GM12875 (cell line): ENCODE measurements around the gene HMGN4.
"Not testable (repeated sequence)": the region's sequence is repeated elsewhere in the genome, so short reads cannot be mapped to it uniquely, and the experiment has no call there.

Experiments used
- H3K4me3 ChIP-seq: one replicate; pipeline ENCODE4 v1.5.1; 2011; ENCODE audit warnings: low read depth, low read length, control low read depth
- TF ChIP-seq, protein P1 (sequence below): IDR thresholded peaks from 2 replicates; pipeline ENCODE4 v1.5.1; 2011; ENCODE audit warnings: low read depth, mild to moderate bottlenecking, control low read depth, inconsistent platforms, low read length, moderate library complexity, borderline replicate concordance; ENCODE audit not compliant: insufficient read depth

HMGN4 gene

DNA sequence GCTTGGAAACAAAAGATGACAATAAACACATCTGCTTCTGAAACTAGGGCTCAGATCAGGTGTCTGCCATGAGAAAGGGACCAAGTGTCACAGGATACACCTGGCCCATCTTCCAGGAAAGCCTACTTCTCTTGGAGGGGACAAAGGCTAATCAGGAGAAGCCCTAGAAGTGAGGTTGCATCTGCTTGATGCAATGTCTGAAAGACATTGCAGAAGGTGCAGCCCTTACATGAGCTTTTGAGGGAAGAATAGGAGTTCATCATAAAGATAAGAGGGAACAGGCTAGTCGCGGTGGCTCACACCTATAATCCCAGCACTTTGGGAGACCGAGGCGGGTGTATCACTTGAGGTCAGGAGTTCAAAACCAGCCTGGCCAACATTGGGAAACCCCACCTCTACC lies 40.6 kb upstream of the HMGN4 start:
- TF ChIP-seq, protein P1, sequence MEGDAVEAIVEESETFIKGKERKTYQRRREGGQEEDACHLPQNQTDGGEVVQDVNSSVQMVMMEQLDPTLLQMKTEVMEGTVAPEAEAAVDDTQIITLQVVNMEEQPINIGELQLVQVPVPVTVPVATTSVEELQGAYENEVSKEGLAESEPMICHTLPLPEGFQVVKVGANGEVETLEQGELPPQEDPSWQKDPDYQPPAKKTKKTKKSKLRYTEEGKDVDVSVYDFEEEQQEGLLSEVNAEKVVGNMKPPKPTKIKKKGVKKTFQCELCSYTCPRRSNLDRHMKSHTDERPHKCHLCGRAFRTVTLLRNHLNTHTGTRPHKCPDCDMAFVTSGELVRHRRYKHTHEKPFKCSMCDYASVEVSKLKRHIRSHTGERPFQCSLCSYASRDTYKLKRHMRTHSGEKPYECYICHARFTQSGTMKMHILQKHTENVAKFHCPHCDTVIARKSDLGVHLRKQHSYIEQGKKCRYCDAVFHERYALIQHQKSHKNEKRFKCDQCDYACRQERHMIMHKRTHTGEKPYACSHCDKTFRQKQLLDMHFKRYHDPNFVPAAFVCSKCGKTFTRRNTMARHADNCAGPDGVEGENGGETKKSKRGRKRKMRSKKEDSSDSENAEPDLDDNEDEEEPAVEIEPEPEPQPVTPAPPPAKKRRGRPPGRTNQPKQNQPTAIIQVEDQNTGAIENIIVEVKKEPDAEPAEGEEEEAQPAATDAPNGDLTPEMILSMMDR = no peak
- no peak overlapping the region for H3K4me3 ChIP-seq

DNA sequence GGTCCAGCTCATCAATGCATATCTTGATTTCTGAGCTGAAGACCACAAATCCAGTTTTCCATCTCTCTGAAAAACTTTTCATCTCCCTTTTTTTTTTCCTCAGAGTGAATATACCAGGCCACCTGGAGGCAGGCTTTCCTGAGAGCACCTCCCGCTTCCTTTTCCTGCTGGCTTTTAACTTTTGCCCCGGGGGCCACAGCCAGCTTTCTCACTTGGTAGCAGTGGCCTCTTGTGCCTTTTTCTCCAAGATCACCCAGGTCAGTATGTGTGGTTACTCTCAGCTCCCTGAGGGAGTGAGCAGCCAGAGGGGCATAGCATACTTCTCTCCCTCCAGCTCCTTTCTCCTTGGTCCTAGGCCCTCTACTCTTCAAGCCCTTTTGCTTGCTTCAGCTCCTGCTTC lies 38.1 kb upstream of the HMGN4 start, which contains the start of gene BTN1A1:
Gene BTN1A1, plus strand, starts transcription at position 202 of the 400 bp plus-strand sequence. CDS start 984 bp downstream, outside the sequence.
- H3K4me3 ChIP-seq = no peak within 1 kb of the TSS
- TF ChIP-seq, protein P1 = no peak

DNA sequence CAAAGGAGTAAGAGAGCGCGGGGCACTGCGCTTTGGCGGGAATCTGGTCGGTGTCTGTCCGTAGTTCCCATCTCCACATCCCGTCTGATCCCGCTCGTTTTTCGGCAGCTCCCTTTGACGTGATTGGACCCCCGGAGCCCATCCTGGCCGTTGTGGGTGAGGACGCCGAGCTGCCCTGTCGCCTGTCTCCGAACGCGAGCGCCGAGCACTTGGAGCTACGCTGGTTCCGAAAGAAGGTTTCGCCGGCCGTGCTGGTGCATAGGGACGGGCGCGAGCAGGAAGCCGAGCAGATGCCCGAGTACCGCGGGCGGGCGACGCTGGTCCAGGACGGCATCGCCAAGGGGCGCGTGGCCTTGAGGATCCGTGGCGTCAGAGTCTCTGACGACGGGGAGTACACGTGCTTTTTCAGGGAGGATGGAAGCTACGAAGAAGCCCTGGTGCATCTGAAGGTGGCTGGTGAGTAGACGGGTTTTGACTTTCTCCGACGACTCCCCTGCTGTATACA lies 36.6 kb upstream of the HMGN4 start:
- peak overlapping the region; percentile 23 for H3K4me3 ChIP-seq
- TF ChIP-seq, protein P1 = no peak

DNA sequence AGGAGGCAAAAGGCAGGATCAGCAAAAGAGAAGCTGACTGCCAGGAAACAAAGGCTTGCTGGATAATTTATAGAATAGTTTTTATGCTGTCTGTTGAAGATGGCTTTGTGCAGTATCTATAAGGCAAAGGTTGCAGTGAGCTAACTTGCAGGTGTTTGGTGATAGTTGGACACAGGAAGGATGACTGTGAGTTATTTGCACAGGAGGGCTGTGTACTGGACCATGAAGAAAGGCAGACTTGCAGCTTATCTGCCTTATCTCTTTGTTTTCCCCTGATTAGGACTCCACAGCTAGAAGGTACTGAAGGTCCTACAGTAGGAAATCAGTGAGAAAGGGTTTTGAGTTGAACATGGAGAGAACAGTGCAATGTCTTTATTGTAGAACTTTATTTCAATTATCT lies 36.0 kb upstream of the HMGN4 start:
- H3K4me3 ChIP-seq = no peak overlapping the region
- TF ChIP-seq, protein P1 = no peak

DNA sequence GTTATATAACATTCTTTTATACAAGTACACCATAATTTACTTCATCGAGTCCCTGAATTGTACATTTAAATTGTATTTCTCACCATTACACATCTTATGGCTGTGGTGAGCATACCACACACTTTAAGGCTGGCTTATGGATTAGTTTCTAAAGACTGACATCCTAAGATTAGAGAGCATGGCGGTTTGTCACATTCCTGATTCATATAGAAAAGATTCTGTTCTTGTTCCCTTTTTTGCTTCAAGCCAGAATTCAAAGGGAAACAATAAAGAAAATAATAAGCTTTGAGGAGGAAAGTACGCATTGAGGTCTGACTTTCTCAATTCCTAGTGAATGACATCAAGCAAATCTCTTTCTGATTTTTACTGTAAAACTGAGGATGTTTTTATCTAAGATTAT lies 35.5 kb upstream of the HMGN4 start:
- no peak overlapping the region for H3K4me3 ChIP-seq

DNA sequence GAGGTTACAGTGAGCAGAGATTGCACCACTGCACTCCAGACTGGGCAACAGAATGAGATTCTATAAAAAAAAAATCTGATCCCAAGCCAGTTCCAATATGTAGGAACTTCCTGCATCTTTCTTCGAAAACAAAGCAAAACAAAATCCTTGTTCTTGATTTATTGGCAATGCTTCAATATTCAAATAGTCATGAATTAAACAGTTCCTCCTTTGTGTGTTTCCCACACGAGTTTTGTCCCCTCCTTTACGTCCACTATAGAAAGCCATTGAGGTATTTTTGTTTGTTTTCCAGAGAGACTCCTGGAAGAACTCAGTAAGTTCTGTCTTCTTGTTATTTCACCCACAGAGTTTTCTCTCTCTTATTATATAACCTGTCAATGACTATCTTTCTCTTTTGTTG lies 30.5 kb upstream of the HMGN4 start:
- no peak overlapping the region for H3K4me3 ChIP-seq
- TF ChIP-seq, protein P1 = no peak

More for the DNA sequence above, 35.5 kb upstream of the HMGN4 start:
- TF ChIP-seq, protein P1 = no peak

DNA sequence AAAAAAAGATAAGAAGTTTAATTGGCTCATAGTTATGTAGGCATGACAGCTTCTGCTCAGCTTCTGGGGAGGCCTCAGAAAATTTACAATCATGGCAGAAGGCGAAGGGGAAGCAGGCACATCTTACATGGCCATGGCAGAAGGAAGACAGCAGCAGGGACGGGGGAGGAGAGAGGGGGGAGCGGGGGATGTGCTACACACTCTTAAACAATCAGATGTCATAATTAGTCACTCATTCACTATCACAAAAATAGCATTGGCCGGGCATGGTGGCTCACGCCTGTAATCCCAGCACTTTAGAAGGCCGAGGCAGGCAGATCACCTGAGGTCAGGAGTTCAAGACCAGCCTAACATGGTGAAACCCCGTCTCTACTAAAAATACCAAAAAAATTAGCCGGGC lies 27.1 kb upstream of the HMGN4 start:
- not testable (repeated sequence) for H3K4me3 ChIP-seq

DNA sequence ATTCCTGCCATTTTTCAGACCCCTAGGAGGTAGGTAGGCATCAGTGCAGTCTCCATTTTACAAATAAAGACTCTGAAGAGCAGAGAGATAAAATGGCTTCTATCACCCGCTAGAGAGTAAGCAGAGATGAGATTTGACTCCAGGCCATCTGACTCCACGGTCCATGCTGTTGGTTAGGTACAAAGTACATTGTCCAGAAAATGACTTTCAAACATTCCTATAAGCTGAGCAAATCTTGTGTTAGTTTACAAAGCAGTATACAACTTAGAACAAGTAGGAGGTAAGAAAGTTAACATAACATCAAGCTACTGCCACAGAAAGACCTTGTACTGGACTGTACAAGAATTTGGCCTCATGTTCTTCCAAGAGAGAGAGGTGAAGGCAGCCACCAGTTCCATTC lies 23.2 kb upstream of the HMGN4 start:
- H3K4me3 ChIP-seq = no peak overlapping the region
- TF ChIP-seq, protein P1 = no peak
